ENCODE data around the gene TXK. TPM values are rescaled to one million over a fixed set of nuclear protein-coding genes. Genes with fewer than 3 reads are reported as not detected.

TXK gene
- total and polyA plus RNA-seq, 10 of the 15 experiments (the other 5 are each of a cell fraction or from before 2014, with no cell fraction given): 0.44 to 2.9 (median 1.4) TPM

GRCh38 chr4:48074657-48075056, 59.4 kb downstream of the TXK start:
- H3K79me2 ChIP-seq (ENCODE audit: control insufficient read depth, insufficient read depth, low read length): no peaks in the 10 kb centered on the region
- RAD21 ChIA-PET (ENCODE audit: unreplicated experiment): no interaction called here
- POLR2A ChIA-PET: no interaction called here
- in situ Hi-C loops (cut with MboI) (no loop called here), intact Hi-C loops (cut with micrococcal nuclease; ENCODE audit: unreplicated experiment) (no loop called here)
- ATAC-seq: no peak
- FAIRE-seq: no peak
- TF ChIP-seq, protein P1, sequence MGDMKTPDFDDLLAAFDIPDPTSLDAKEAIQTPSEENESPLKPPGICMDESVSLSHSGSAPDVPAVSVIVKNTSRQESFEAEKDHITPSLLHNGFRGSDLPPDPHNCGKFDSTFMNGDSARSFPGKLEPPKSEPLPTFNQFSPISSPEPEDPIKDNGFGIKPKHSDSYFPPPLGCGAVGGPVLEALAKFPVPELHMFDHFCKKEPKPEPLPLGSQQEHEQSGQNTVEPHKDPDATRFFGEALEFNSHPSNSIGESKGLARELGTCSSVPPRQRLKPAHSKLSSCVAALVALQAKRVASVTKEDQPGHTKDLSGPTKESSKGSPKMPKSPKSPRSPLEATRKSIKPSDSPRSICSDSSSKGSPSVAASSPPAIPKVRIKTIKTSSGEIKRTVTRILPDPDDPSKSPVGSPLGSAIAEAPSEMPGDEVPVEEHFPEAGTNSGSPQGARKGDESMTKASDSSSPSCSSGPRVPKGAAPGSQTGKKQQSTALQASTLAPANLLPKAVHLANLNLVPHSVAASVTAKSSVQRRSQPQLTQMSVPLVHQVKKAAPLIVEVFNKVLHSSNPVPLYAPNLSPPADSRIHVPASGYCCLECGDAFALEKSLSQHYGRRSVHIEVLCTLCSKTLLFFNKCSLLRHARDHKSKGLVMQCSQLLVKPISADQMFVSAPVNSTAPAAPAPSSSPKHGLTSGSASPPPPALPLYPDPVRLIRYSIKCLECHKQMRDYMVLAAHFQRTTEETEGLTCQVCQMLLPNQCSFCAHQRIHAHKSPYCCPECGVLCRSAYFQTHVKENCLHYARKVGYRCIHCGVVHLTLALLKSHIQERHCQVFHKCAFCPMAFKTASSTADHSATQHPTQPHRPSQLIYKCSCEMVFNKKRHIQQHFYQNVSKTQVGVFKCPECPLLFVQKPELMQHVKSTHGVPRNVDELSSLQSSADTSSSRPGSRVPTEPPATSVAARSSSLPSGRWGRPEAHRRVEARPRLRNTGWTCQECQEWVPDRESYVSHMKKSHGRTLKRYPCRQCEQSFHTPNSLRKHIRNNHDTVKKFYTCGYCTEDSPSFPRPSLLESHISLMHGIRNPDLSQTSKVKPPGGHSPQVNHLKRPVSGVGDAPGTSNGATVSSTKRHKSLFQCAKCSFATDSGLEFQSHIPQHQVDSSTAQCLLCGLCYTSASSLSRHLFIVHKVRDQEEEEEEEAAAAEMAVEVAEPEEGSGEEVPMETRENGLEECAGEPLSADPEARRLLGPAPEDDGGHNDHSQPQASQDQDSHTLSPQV (IDR thresholded peaks at IDR 0.05): no peak
- TF ChIP-seq GATAD2B (conservative IDR thresholded peaks at IDR 0.05; ENCODE audit: low read depth) (no peak), CREM (IDR thresholded peaks at IDR 0.05; ENCODE audit: low read depth) (no peak), EP300 (IDR thresholded peaks at IDR 0.05; ENCODE audit: borderline replicate concordance in 1 of 2, control insufficient read depth in 1 of 2, low read depth in 2 of 2, low read length in 2 of 2) (no peak), BRCA1 (IDR thresholded peaks at IDR 0.05; ENCODE audit: low read depth, low read length) (no peak)
- no peak overlapping the region for H2AFZ ChIP-seq (ENCODE audit: control insufficient read depth, low read depth, low read length)
- CTCF ChIA-PET: interaction anchor here (0.6 kb wide), 1 partner anchor 14 kb away, joined by 3 read pairs; no protein-coding TSS in a partner anchor
- no peak overlapping the region for H3K27ac ChIP-seq (ENCODE audit: control insufficient read depth, insufficient read depth)
- no peaks in the 10 kb centered on the region for H4K20me1 ChIP-seq (ENCODE audit: control insufficient read depth, insufficient read depth)
- no peaks in the 10 kb centered on the region for H3K9me3 ChIP-seq (replicated peaks; ENCODE audit: control insufficient read depth, insufficient read depth, low read length)
- WGBS (ENCODE audit: insufficient coverage, insufficient replicate concordance, low lambda C conversion rate, missing lambda C conversion rate): 85% methylated on average over 1 of the region's 1 CpG
- H3K9ac ChIP-seq (ENCODE audit: control insufficient read depth, insufficient read depth, low read length): no peak overlapping the region
- no peaks in the 10 kb centered on the region for H3K4me1 ChIP-seq (ENCODE audit: control insufficient read depth, insufficient read depth, low read length)
- SMC1A ChIA-PET (ENCODE audit: uncharacterized antibody, unreplicated experiment): no interaction called here
- no peaks in the 10 kb centered on the region for H3K27me3 ChIP-seq (replicated peaks in 1 of 2; ENCODE audit: control insufficient read depth in 2 of 2, insufficient read depth in 2 of 2, low read length in 1 of 2)
- no peaks in the 10 kb centered on the region for H3K36me3 ChIP-seq (ENCODE audit: control insufficient read depth in 2 of 2, insufficient read depth in 2 of 2, low read length in 1 of 2)
- H3K4me2 ChIP-seq (ENCODE audit: control insufficient read depth, insufficient read depth): no peak overlapping the region
- BruUV-seq (replicated peaks): no TSS peak
- H3K4me3 ChIP-seq: no peak overlapping the region
- DNase-seq (ENCODE audit: low read depth, low spot score): no peak

All from GM12878 (cell line).